ENCODE measurements around the gene AUTS2. TPM values are rescaled to one million over a fixed set of nuclear protein-coding genes. Genes with fewer than 3 reads are reported as not detected.

AUTS2 gene
- total RNA-seq, 1 donor from 2014 or later = 94.1 TPM

GRCh38 chr7:70434376-70434775 lies 836.1 kb downstream of the AUTS2 start:
- TF ChIP-seq CTCF (conservative IDR thresholded peaks at IDR 0.05) = no peak
- Mint-ChIP-seq H3K4me1 (ENCODE audit: unreplicated experiment) (peaks cover 7% of the 10 kb centered on the region), H3K27ac (no peak overlapping the region), H3K9me3 (no peaks in the 10 kb centered on the region), H3K36me3 (peaks cover 4% of the 10 kb centered on the region), H3K4me3 (no peak overlapping the region), H3K27me3 (no peaks in the 10 kb centered on the region)
- no peak for DNase-seq (ENCODE audit: extremely low spot score, unreplicated experiment)

- Mint-ChIP-seq H3K27ac (no peak overlapping the region), H3K9me3 (no peaks in the 10 kb centered on the region)
These were observed 836.5 kb downstream of the AUTS2 start for GRCh38 chr7:70434821-70435220.

GRCh38 chr7:70435634-70436033 lies 837.4 kb downstream of the AUTS2 start:
- TF ChIP-seq CTCF (conservative IDR thresholded peaks at IDR 0.05) = no peak
- DNase-seq (ENCODE audit: extremely low spot score, unreplicated experiment) = no peak
- peaks cover 7% of the 10 kb centered on the region for H3K4me1 Mint-ChIP-seq (ENCODE audit: unreplicated experiment)
- H3K27ac Mint-ChIP-seq = no peak overlapping the region
- no peaks in the 10 kb centered on the region for H3K27me3 Mint-ChIP-seq
- peaks cover 4% of the 10 kb centered on the region for H3K36me3 Mint-ChIP-seq
- H3K9me3 Mint-ChIP-seq = no peaks in the 10 kb centered on the region
- H3K4me3 Mint-ChIP-seq = no peak overlapping the region

More at GRCh38 chr7:70434821-70435220, 836.5 kb downstream of the AUTS2 start:
- DNase-seq (ENCODE audit: extremely low spot score, unreplicated experiment) = no peak
- no peaks in the 10 kb centered on the region for H3K27me3 Mint-ChIP-seq
- TF ChIP-seq CTCF (conservative IDR thresholded peaks at IDR 0.05) = no peak
- peaks cover 7% of the 10 kb centered on the region for H3K4me1 Mint-ChIP-seq (ENCODE audit: unreplicated experiment)
- peaks cover 7% of the 10 kb centered on the region for H3K36me3 Mint-ChIP-seq
- no peak overlapping the region for H3K4me3 Mint-ChIP-seq

- TF ChIP-seq CTCF (conservative IDR thresholded peaks at IDR 0.05) = no peak
- Mint-ChIP-seq H3K4me3 (no peak overlapping the region), H3K27ac (no peak overlapping the region), H3K9me3 (no peaks in the 10 kb centered on the region), H3K27me3 (no peaks in the 10 kb centered on the region), H3K36me3 (peaks cover 4% of the 10 kb centered on the region), H3K4me1 (ENCODE audit: unreplicated experiment) (peaks cover 7% of the 10 kb centered on the region)
- no peak for DNase-seq (ENCODE audit: extremely low spot score, unreplicated experiment)
These were observed 838.6 kb downstream of the AUTS2 start for GRCh38 chr7:70436790-70437350.

GRCh38 chr7:70439651-70440050 lies 841.4 kb downstream of the AUTS2 start:
- Mint-ChIP-seq H3K27me3 (no peaks in the 10 kb centered on the region), H3K4me1 (ENCODE audit: unreplicated experiment) (peaks cover under 1% of the 10 kb centered on the region), H3K36me3 (peaks cover 4% of the 10 kb centered on the region), H3K27ac (no peak overlapping the region), H3K4me3 (no peak overlapping the region), H3K9me3 (no peaks in the 10 kb centered on the region)
- TF ChIP-seq CTCF (conservative IDR thresholded peaks at IDR 0.05) = no peak
- DNase-seq (ENCODE audit: extremely low spot score, unreplicated experiment) = no peak
